Measurements from ENCODE around the gene OR8H3.

Gene OR8H3

GRCh38 chr11:56152333-56152732 lies 30.2 kb downstream of the OR8H3 start:
- no peak for DNase-seq (ENCODE audit: low read depth)
- no peak overlapping the region for H3K4me3 ChIP-seq (ENCODE audit: low read depth, low read length)
- TF ChIP-seq CTCF (IDR thresholded peaks at IDR 0.05; ENCODE audit: low read depth, low read length, missing control alignments): no peak

DNA sequence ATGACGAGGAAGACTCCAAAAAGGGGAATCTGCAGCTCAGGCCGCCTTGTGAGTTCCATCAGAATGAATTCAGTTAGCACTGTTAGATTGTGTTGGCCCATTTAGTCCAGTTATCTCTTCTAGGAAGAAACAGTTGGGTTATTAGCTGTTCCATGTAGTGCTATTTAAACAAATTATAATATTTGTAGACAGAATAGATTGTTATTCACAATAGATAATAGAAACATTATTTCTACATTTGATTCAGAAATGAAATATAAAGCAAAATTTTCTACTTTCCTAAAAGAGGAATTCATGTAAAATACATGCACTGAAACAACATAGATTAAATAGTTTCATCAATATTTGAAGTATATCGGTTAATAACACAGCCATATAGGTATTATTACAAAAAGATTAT lies 38.0 kb downstream of the OR8H3 start, which contains the start of gene OR8K5:
TSS of gene OR8K5 (minus strand) at position 101 of the 400 bp plus-strand sequence. CDS start at position 101, 0 bp downstream.
- no peak within 1 kb of the TSS for H3K4me3 ChIP-seq (ENCODE audit: low read depth, low read length)
- TF ChIP-seq CTCF (IDR thresholded peaks at IDR 0.05; ENCODE audit: low read depth, low read length, missing control alignments): no peak
- no peak for DNase-seq (ENCODE audit: low read depth)

DNA sequence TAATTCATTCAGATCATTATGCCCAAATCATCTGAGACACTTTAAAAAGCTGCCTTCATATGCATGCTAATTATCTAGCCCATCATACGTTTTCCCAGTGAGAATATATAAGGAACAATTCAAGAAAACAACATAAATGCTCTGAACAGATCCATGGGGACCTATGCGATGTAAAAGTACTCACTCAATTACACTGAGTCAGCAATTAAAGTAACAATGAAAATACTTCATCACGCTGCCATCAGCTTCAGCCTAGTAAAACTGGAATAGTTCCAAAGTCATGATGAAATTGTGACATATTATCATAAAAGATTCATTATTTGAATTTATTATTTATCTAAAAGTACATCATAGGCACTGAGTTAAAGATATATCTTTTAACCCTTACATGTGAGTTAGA lies 41.6 kb downstream of the OR8H3 start:
- H3K4me3 ChIP-seq (ENCODE audit: low read depth, low read length): no peak overlapping the region
- no peak for TF ChIP-seq CTCF (IDR thresholded peaks at IDR 0.05; ENCODE audit: low read depth, low read length, missing control alignments)
- DNase-seq (ENCODE audit: low read depth): no peak

DNA sequence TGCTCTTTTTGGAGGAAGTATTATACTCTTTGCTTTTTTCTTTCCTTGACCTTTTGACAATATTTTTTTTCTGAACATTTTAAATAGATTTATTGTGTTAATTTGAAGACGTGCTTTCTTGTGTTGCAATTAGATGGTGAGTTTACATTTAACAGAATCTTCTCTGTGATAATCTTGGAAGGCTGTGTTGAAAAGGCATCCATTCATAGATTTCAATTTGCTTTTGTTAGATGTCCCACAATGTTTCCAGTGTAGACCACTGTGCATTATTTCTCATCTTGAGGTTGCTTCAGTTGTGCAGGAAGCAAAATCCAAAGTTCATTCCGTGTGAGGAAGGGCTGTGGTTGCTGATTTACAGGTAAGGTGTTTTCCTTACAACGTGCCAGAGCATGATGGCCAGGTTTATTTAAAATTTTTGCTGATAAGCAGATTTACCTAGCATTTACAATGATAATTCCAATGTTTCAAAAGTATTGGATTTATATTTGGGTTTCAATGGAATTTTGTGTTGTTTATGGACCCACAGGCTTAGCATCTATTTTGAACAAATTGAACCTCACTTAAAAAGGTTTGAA lies 50.2 kb downstream of the OR8H3 start:
- TF ChIP-seq CTCF (IDR thresholded peaks at IDR 0.05; ENCODE audit: low read depth, low read length, missing control alignments): no peak
- H3K4me3 ChIP-seq (ENCODE audit: low read depth, low read length): no peak overlapping the region
- DNase-seq (ENCODE audit: low read depth): no peak

Data from GM12864 (cell line).